Measurements from ENCODE around the gene ADARB1. TPM values are rescaled to one million over a fixed set of nuclear protein-coding genes. Genes with fewer than 3 reads are reported as not detected.

The ADARB1 gene
- total RNA-seq, 1 donor from 2014 or later = 25.8 TPM

DNA sequence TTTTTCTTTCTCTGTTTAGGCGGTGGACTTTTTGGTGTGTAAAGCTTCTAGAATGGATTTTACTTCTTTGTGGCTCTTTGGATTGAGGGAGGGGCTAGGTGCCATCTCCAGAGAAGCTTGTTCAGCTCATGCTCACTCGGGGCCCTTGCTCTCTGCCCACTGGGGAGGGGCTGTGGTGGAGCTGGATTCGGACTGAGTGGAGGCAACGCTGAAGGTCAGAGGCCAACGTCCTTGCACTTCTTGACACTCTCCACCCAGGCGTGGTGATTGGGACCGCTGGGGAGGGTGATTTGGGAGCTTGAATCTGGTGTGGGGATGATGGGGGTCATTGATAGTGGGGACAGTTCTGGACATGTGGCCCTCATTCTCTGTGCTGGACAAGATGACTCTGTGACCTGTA is 52.6 kb downstream of the ADARB1 start:
- H3K4me3 Mint-ChIP-seq (ENCODE audit: unreplicated experiment) = no peak overlapping the region
- no peaks in the 10 kb centered on the region for H3K36me3 ChIP-seq (ENCODE audit: insufficient read depth, low read length)
- no peak overlapping the region for H3K27ac ChIP-seq (ENCODE audit: low read depth, low read length)
- H3K27me3 Mint-ChIP-seq (ENCODE audit: low read depth, unreplicated experiment) = peaks cover 6% of the 10 kb centered on the region
- no peak overlapping the region for H3K4me2 ChIP-seq (ENCODE audit: low read length)
- no peak overlapping the region for H3K9ac ChIP-seq (ENCODE audit: low read length)
- H3K9me3 Mint-ChIP-seq (ENCODE audit: unreplicated experiment) = no peaks in the 10 kb centered on the region
- no peaks in the 10 kb centered on the region for H3K9me3 ChIP-seq (ENCODE audit: insufficient read depth, low read depth, low read length)
- H3K79me2 ChIP-seq (ENCODE audit: insufficient read depth, low read length) = peaks cover 12% of the 10 kb centered on the region
- no peaks in the 10 kb centered on the region for H3K27me3 ChIP-seq (ENCODE audit: insufficient read depth, low read length)
- H4K20me1 ChIP-seq (ENCODE audit: insufficient read depth, low read length) = peaks cover 14% of the 10 kb centered on the region
- peaks cover 31% of the 10 kb centered on the region for H3K4me1 Mint-ChIP-seq (ENCODE audit: low read depth, unreplicated experiment)
- no peak for DNase-seq (ENCODE audit: low read depth)
- H3K4me1 ChIP-seq (ENCODE audit: insufficient read depth, low read length) = peaks cover 24% of the 10 kb centered on the region
- no peak overlapping the region for H2AFZ ChIP-seq (ENCODE audit: low read depth, low read length)
- H3K4me3 ChIP-seq (ENCODE audit: insufficient read depth, low read depth, low read length) = no peak overlapping the region
- H3K36me3 Mint-ChIP-seq (ENCODE audit: low read depth, unreplicated experiment) = no peaks in the 10 kb centered on the region
- FAIRE-seq = no peak
- TF ChIP-seq, protein P1, sequence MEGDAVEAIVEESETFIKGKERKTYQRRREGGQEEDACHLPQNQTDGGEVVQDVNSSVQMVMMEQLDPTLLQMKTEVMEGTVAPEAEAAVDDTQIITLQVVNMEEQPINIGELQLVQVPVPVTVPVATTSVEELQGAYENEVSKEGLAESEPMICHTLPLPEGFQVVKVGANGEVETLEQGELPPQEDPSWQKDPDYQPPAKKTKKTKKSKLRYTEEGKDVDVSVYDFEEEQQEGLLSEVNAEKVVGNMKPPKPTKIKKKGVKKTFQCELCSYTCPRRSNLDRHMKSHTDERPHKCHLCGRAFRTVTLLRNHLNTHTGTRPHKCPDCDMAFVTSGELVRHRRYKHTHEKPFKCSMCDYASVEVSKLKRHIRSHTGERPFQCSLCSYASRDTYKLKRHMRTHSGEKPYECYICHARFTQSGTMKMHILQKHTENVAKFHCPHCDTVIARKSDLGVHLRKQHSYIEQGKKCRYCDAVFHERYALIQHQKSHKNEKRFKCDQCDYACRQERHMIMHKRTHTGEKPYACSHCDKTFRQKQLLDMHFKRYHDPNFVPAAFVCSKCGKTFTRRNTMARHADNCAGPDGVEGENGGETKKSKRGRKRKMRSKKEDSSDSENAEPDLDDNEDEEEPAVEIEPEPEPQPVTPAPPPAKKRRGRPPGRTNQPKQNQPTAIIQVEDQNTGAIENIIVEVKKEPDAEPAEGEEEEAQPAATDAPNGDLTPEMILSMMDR (IDR thresholded peaks at IDR 0.05; ENCODE audit: insufficient read depth, low read depth, low read length) = no peak
- TF ChIP-seq EZH2 (IDR thresholded peaks at IDR 0.05; ENCODE audit: insufficient read depth, low read length) = no peak
- no peak overlapping the region for H3K27ac Mint-ChIP-seq (ENCODE audit: unreplicated experiment)

DNA sequence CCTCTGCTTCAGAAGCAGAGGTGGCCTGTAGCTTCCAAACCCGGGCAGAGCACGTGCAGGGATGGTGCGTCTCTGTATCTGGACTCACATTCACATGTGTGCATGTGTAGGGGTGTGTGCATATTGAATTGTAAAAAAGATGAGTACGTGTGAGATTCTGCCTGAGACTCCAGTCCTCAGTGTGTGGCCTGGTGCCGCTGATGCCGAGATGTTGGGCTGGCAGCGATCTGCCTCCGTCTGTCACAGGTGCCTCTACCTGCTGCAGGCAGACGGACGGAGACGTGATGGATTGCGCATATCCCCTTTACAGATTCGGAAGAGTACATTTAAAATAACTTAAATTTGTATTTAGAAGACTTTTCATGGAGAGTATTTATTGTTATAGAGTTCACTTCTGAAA is 53.6 kb downstream of the ADARB1 start:
- no peak for TF ChIP-seq EZH2 (IDR thresholded peaks at IDR 0.05; ENCODE audit: insufficient read depth, low read length)
- TF ChIP-seq, protein P1 (IDR thresholded peaks at IDR 0.05; ENCODE audit: insufficient read depth, low read depth, low read length) = no peak
- Mint-ChIP-seq H3K27me3 (ENCODE audit: low read depth, unreplicated experiment) (peaks cover 5% of the 10 kb centered on the region), H3K36me3 (ENCODE audit: low read depth, unreplicated experiment) (no peaks in the 10 kb centered on the region), H3K4me1 (ENCODE audit: low read depth, unreplicated experiment) (peaks cover 34% of the 10 kb centered on the region), H3K9me3 (ENCODE audit: unreplicated experiment) (no peaks in the 10 kb centered on the region), H3K4me3 (ENCODE audit: unreplicated experiment) (no peak overlapping the region), H3K27ac (ENCODE audit: unreplicated experiment) (no peak overlapping the region)
- no peak overlapping the region for H3K27ac ChIP-seq (ENCODE audit: low read depth, low read length)
- H3K9me3 ChIP-seq (ENCODE audit: insufficient read depth, low read depth, low read length) = no peaks in the 10 kb centered on the region
- no peak overlapping the region for H3K4me2 ChIP-seq (ENCODE audit: low read length)
- no peak overlapping the region for H3K4me3 ChIP-seq (ENCODE audit: insufficient read depth, low read depth, low read length)
- H3K36me3 ChIP-seq (ENCODE audit: insufficient read depth, low read length) = no peaks in the 10 kb centered on the region
- no peaks in the 10 kb centered on the region for H3K27me3 ChIP-seq (ENCODE audit: insufficient read depth, low read length)
- H2AFZ ChIP-seq (ENCODE audit: low read depth, low read length) = no peak overlapping the region
- DNase-seq (ENCODE audit: low read depth) (no peak), FAIRE-seq (no peak)
- peaks cover 24% of the 10 kb centered on the region for H3K4me1 ChIP-seq (ENCODE audit: insufficient read depth, low read length)
- no peak overlapping the region for H3K9ac ChIP-seq (ENCODE audit: low read length)
- peaks cover 12% of the 10 kb centered on the region for H3K79me2 ChIP-seq (ENCODE audit: insufficient read depth, low read length)
- peaks cover 14% of the 10 kb centered on the region for H4K20me1 ChIP-seq (ENCODE audit: insufficient read depth, low read length)

DNA sequence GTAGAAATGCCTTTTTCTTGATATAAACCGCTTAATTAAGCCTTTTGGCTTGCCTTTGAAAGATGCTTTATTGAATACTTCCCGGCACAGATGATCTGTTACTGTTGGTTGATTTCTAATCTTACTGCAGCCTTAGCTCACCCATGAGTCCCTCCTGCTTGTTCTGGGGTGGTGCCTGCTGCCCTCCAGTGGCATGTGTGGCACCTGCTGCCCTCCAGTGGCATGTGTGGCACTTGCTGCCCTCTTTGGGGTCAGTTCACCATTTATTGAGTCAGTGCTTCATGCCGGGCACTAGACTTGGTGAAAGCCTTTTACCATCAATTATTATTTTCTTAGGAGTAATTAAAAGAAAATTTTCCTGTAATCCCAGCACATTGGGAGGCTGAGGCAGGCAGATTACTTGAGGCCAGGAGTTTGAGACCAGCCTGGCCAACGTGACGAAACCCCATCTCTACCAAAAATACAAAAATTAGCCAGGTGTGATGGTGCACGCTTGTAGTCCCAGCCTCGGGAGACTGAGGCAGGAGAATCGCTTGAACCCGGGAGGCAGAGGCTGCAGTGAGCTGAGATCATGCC is 54.3 kb downstream of the ADARB1 start:
- Mint-ChIP-seq H3K4me3 (ENCODE audit: unreplicated experiment) (no peak overlapping the region), H3K9me3 (ENCODE audit: unreplicated experiment) (no peaks in the 10 kb centered on the region), H3K27me3 (ENCODE audit: low read depth, unreplicated experiment) (peaks cover 6% of the 10 kb centered on the region), H3K27ac (ENCODE audit: unreplicated experiment) (no peak overlapping the region), H3K36me3 (ENCODE audit: low read depth, unreplicated experiment) (no peaks in the 10 kb centered on the region), H3K4me1 (ENCODE audit: low read depth, unreplicated experiment) (peaks cover 36% of the 10 kb centered on the region)
- H3K4me3 ChIP-seq (ENCODE audit: insufficient read depth, low read depth, low read length) = no peak overlapping the region
- H3K27ac ChIP-seq (ENCODE audit: low read depth, low read length) = no peak overlapping the region
- no peaks in the 10 kb centered on the region for H3K9me3 ChIP-seq (ENCODE audit: insufficient read depth, low read depth, low read length)
- no peak overlapping the region for H2AFZ ChIP-seq (ENCODE audit: low read depth, low read length)
- H3K9ac ChIP-seq (ENCODE audit: low read length) = no peak overlapping the region
- FAIRE-seq = no peak
- peaks cover 14% of the 10 kb centered on the region for H4K20me1 ChIP-seq (ENCODE audit: insufficient read depth, low read length)
- H3K4me1 ChIP-seq (ENCODE audit: insufficient read depth, low read length) = peaks cover 24% of the 10 kb centered on the region
- peak; percentile 36 for DNase-seq (ENCODE audit: low read depth)
- H3K27me3 ChIP-seq (ENCODE audit: insufficient read depth, low read length) = no peaks in the 10 kb centered on the region
- peaks cover 12% of the 10 kb centered on the region for H3K79me2 ChIP-seq (ENCODE audit: insufficient read depth, low read length)
- no peak overlapping the region for H3K4me2 ChIP-seq (ENCODE audit: low read length)
- H3K36me3 ChIP-seq (ENCODE audit: insufficient read depth, low read length) = no peaks in the 10 kb centered on the region
- TF ChIP-seq EZH2 (IDR thresholded peaks at IDR 0.05; ENCODE audit: insufficient read depth, low read length) = no peak
- TF ChIP-seq, protein P1 (IDR thresholded peaks at IDR 0.05; ENCODE audit: insufficient read depth, low read depth, low read length) = peak; percentile 64

Measured in astrocyte (in vitro differentiated cells and primary cell).